ENCODE data around the gene C10orf143. TPM values are rescaled to one million over a fixed set of nuclear protein-coding genes. Genes with fewer than 3 reads are reported as not detected.

The C10orf143 gene
- total RNA-seq, 1 donor from 2014 or later = 0.26 TPM

DNA sequence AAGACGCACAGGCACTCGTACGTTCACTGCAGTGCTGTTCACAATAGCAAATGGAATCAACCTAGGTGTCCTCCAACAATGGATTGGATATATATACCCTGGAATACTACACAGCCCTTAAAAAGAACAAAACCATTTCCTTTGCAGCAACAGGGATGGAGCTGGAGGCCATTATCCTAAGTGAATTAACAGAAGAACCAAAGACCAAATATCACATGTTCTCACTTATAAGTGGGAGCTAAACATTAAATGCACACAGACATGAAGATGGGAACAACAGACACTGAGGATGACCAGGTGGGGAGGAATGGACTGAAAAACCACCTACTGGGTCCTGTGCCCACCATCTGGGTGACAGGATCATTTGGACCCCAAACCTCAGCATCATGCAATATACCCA, 94.5 kb downstream of the C10orf143 start:
- DNase-seq (ENCODE audit: low read depth in 2 of 2) = no peak

DNA sequence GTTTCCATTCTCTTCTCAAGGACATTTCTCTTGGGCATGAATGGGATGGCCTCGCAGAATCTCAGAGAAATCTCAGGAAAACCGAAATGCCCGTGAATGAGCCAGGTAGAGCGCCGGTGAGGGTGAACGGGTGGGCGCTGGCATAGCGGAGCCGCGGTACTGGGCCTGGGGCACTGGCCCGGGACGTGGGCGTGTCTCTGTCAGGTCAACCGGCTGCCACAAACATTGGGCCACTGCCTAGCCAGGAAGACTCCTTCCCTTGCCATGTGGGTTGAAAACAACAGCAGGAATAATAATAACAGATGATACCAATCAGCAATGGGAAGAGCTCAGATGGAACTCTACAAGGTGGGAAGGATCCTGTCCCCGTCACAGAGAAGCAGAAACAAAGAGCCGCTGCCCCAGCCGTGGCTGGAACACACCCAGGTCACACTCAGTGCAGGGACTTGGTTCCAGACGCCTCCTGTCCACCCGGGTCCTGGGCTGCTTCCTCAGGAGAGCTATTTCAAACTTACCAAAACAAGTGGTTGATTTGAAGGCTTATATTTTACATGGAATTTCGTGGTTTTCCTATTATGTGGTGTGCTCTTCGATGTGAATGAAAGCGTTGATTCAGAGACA, 95.4 kb downstream of the C10orf143 start:
- DNase-seq (ENCODE audit: low read depth in 2 of 2) = no peak

GRCh38 chr10:130014263-130015074, 96.2 kb downstream of the C10orf143 start:
- no peak for DNase-seq (ENCODE audit: low read depth in 2 of 2)

Other genes with a start within 250 kb of the C10orf143 start
- 1.5 and 1.6 TPM in 2 replicates for gene EBF3, start 146.6 kb downstream of the C10orf143 start, total RNA-seq
- 65.2 and 72.0 TPM in 2 replicates for gene GLRX3, start 25.6 kb upstream of the C10orf143 start, total RNA-seq

All from dermis microvascular lymphatic vessel endothelial cell (primary cell).